HT-29 (cell line): Measurements from ENCODE around the gene RPS6KA4. TPM values are rescaled to one million over a fixed set of nuclear protein-coding genes. Genes with fewer than 3 reads are reported as not detected.

ENCODE experiments used
- DNase-seq: peaks from one replicate; pipeline ENCODE4 v3.0.0-alpha.2; 2015; ENCODE audit warnings: low spot score
- total RNA-seq: library from RNA; depleted of rRNA; stranded (reverse); fragments of >200 nt; shearing (Covaris generic); gene quantifications from 2 replicates; pipeline ENCODE4 v1.2.3, GENCODE V29; 2014

The RPS6KA4 gene
- total RNA-seq, 1 experiment from 2014 or later: 149 TPM

DNA sequence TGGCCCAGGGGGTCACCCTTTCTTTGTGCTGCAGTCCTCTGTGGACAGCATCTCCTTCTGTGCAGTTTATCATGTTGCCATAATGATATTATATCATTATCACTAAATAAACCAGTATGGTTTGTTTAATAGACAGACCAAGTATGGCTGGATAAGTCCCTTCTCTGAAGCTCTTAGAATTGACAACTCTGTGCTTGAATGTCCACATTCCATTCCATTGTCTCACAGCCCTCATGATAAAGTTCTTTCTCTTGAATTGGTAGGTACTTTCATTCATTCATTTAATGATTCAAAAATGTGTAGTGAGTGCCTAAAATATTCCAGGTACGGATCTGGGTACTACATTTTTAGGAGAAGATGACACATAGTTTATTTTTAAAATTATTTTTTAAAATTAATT lies 7.8 kb downstream of the RPS6KA4 start:
- DNase-seq: no peak

- no peak for DNase-seq
Observed at GRCh38 chr11:64367931-64368672, 9.1 kb downstream of the RPS6KA4 start.

DNA sequence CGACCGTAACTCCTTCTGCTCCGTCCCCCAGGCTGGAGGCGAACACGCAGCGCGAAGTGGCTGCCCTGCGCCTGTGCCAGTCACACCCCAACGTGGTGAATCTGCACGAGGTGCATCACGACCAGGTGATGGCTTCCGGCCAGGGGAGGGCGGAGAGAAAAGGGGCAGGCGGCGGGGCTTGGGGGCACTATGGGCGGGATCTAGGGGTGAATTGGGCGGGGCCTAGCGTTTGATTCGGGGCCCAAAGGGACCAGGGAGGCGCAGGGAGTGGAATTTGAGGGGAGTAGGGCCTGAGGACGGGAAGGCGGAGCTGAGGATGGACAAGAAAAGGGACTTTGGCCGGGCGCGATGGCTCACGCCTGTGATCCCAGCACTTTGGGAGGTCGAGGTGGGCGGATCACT lies 9.7 kb downstream of the RPS6KA4 start:
- no peak for DNase-seq

DNA sequence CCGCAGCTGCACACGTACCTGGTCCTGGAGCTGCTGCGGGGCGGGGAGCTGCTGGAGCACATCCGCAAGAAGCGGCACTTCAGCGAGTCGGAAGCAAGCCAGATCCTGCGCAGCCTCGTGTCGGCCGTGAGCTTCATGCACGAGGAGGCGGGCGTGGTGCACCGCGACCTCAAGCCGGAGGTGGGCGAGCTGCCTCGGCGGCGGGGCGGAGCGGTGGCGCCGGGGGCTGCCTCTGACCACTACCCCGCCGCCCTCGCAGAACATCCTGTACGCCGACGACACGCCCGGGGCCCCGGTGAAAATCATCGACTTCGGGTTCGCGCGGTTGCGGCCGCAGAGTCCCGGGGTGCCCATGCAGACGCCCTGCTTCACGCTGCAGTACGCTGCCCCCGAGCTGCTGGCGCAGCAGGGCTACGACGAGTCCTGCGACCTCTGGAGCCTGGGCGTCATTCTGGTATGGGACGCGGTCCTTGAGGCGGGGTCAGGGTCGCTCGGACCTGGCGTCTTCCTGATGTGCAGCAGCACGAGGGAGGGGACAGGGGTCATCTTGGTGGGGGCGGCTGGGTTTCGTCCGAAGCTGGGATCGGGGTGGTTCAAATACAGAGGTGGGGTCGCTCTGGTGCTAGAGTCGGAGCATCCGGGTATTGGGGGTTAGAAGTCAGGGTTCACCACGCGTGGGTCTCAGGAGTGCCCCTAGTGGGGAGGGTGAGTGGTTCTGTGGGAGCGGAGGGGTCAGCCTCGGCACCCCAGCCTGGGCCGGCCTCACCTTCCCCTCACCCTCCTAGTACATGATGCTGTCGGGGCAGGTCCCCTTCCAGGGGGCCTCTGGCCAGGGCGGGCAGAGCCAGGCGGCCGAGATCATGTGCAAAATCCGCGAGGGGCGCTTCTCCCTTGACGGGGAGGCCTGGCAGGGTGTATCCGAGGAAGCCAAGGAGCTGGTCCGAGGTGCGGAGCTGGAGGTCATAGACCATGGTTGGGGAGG lies 10.8 kb downstream of the RPS6KA4 start:
- no peak for DNase-seq

DNA sequence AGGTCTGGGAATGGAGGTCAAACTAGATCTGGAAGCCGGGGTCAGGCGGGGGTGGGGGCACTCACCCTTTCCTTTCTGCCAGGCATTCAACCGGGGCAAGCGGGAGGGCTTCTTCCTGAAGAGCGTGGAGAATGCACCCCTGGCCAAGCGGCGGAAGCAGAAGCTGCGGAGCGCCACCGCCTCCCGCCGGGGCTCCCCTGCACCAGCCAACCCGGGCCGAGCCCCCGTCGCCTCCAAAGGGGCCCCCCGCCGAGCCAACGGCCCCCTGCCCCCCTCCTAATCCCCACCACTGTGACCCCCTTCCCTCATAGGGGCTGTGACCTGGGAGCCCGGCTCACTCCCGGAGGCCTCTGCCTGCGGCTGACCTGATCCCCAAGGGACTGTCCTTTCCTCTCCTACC lies 12.2 kb downstream of the RPS6KA4 start:
- DNase-seq: no peak

DNA sequence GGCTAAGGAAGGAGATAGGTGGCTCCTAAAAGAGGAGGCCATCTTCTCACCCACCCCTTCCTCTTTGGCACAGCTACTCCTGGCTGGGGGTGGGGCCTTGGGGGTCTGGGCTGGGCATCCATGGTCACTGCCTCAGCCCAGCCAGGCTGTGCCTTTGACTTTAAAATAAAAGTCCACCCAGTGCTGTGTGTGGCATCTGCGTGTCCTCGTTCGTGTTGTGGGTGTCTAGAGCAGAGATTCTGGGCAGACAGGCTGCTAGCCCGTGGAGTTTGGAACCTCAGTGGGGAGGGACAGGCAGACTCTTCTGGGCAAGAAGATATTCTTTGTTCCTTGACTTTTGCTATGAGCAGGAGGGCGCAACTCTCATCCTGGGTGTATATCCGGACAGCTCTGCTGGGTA lies 13.1 kb downstream of the RPS6KA4 start:
- DNase-seq: no peak

GRCh38 chr11:64372802-64373597 lies 14.0 kb downstream of the RPS6KA4 start:
- DNase-seq: peak; percentile 95

GRCh38 chr11:64373598-64373974 lies 14.6 kb downstream of the RPS6KA4 start:
- no peak for DNase-seq

- no peak for DNase-seq
Observed at GRCh38 chr11:64376071-64376470, 17.1 kb downstream of the RPS6KA4 start.

GRCh38 chr11:64378335-64378880 lies 19.4 kb downstream of the RPS6KA4 start:
- no peak for DNase-seq

DNA sequence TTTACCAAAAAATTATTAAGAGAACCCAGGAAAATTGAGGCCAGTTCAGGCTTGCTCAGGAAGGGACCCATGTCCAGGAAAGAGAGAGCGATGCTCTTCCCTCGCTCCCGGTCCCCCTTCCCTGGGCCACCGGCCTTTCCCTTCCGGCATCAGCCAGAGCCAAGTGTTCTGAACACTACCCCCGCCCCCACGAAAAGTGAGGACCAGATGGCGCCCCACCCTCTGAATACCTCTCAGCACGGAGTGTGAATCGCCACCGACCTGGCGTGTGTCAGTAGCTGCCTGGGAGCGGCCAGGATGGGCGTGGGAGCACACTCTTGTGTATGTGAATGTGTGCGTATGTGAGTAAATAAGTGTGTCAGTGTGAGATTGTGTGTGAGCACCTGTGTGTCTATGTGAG lies 20.2 kb downstream of the RPS6KA4 start:
- no peak for DNase-seq

DNA sequence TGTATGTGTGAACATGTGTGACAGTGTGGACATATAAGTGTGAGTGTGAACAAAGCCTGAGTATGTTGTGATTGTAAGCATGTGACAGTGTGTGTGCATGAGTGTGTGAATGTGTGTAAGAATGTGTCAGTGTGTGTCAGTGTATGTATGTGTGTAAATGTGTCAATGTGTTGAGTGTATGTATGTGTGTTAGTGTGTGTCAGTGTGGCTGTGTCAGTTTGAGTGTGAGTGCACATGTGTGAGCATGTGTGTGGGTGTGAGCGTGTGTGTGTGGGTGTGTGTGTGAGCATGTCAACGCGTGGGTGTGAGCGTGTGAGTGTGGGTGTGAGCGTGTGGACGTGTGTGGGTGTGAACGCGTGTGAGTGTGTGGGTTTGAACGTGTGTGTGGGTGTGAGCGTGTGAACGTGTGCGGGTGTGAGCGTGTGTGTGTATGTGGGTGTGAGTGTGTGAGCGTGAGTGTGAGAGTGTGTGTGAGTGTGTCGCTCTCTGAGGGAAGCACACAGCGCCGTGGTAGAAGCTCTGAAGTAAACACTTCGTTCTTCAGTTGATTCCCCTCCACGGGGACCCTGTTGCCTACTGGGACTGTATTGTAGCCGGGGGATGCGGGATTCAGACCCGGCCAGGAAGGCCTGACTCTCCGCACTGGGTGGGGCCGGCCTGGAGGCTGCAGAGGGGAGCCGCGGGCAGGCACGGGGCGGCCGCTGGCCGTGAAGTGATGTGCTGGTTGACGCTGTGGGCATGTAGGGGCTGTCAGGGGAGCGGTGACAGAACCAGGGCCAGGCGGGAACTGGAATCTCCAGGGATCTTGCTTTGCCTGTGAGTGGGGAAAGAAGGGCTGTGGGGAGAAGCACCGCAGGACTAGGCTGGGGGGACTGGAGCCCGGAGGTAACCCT lies 21.1 kb downstream of the RPS6KA4 start:
- DNase-seq: no peak

- no peak for DNase-seq
Observed at GRCh38 chr11:64381350-64381749, 22.4 kb downstream of the RPS6KA4 start.

DNA sequence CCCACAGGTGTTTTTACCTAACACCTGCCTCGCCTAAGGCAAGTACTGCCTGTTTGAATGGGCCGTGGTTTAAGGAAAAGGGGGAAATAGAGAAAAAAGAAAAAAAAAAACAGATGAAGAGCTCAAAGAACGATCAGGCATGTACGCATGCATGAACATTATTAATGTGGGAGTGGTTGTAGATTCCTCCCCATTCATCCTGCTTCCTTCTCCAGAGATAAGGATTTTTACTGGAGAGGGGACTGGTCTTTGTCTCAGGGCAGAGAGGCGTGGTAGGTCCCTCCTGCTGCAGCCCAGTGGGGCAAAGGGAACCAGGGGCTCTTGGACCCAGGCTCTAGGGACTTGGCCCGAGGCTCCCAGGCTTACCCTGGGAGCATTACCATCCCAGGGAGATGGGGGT lies 23.1 kb downstream of the RPS6KA4 start:
- DNase-seq: no peak

GRCh38 chr11:64382586-64382985 lies 23.6 kb downstream of the RPS6KA4 start:
- DNase-seq: no peak

DNA sequence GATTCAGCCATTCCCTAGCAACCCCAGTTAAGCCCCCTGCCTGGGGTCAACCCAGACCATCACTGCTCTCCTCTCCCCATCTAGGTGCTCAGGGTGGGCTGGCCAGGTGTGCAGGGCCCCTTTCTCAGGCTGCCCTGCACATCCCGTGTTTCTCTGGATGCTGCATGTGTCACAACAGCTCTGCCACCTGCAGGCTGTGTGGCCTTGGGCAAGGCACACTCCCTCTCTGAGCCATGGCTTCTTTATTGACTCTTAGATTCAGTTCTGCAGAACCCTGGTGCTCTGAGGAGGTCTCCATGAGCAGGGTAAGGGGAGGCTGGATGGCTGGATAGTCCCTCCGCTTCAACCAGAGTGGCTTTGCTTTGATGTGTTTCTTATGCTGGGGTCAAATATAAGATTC lies 24.6 kb downstream of the RPS6KA4 start:
- no peak for DNase-seq

DNA sequence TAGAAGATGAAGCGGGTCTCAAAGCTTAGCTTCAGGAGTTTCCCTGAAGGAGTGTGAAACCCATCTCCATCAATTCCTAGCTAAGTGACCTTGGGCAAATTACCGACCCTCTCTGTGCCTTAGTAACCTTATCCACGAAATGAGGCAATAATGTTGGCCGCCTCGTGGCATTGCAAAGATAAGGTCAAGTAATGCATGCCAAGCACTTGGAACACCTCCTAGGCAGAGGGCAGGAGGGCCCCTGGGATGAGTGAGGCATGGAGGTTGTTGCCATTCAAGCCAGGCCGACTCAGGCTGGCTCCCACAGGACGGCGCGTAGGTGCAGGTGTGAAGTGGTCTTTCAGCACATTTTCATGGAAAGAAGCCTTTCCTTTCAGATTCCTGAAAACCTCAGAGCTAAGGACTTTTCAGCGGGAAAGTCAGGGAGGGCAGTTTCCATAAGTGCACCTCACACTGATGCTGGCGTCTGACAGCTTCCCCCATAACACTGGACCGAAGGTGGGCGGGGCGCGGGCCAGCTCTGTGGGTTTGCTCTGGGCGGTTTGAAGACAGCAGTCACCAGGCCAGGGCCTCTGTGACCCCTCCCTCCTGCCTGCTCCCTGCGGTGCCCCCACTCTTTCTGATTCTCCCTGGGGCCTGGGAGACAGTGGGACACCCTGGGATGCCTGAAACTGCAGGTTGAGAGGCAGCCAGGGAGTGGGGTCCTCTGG lies 25.2 kb downstream of the RPS6KA4 start:
- DNase-seq: no peak

DNA sequence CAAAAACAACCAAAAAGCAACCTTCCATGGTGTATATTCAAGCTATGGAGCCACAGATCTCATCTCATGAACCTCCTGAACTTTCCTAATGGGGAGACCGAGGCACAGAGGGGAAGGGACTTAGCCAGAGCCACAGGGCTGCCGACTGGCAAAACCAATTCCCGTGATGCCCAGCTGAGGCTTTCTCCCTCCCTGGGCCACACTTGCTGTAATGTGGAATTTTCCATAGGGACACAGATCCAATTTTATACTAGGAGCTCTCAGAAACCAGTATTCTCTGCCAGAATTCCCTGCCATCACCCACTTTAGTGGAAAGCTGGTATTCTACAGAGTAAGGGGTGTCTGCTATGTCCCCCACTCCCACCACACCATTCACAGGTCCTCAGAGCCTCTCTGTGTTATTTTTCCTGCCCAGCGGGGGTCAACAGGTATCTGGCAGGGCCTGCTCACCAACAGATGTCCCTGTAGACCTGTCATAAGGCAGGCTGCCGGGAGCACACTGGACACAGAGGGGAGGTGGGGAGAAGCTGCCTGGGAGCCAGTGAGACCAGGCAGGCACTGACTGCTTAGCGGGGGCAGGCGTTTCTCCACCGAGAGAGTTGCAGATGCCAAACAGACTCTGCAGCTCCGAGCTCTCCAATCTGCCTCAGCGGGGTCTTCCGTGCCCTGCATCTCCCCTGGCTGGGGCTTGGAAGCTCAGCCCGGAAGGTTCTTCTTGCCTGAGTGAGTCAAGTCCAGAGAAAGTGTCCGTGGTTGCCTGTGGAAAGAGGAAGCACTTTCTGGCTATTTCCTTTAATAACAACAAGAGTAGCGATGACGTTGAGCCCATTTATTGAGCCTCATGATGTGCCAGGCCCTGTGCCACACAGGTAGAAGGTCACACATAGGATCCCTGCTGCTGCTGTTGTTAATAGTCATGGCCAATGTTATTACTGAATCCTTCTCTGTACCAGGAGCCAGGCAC lies 26.3 kb downstream of the RPS6KA4 start:
- DNase-seq: no peak
